Measurements from ENCODE around the gene ZNF385C. TPM values are rescaled to one million over a fixed set of nuclear protein-coding genes. Genes with fewer than 3 reads are reported as not detected.

ZNF385C gene
- polyA plus RNA-seq, 1 donor (not counting 4 experiments of a cell fraction or from before 2014, with no cell fraction given), result 0.09 TPM

DNA sequence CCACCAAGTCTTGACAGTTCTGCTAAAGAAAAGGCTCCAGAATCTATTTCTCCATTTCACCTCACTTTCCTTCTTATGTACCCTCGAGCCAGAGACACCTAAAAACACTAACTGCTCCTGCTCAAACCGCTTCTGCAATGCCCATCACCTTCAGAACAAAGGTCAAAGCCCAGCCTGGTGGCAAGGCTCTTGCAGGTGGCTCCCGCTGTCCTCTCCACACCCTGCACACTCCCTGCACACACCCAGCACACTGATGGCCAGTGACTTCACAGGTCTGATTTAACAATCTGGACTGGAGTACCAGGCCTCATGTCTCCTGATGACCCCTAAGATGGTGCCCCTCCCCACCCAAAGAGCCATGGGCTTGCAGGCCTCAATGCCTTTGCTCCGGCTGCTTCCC is 38.0 kb downstream of the ZNF385C start:
- dilution Hi-C loops (cut with MboI; ENCODE audit: extremely low pct_ligation_motif_present, low sequenced_read_pairs), result no loop called here
- TF ChIP-seq CTCF (optimal IDR thresholded peaks at IDR 0.05 in 1 of 3, IDR thresholded peaks at IDR 0.05 in 1 of 3, conservative IDR thresholded peaks at IDR 0.05 in 1 of 3; ENCODE audit: extremely low read depth in 1 of 3, insufficient read depth in 2 of 3, low read length in 3 of 3), result no peak
- TF ChIP-seq EZH2 (IDR thresholded peaks at IDR 0.05; ENCODE audit: low read length), result no peak
- Histone ChIP-seq H3K4me3 (ENCODE audit: control insufficient read depth in 2 of 3, extremely low read depth in 1 of 3, insufficient read depth in 2 of 3, low read depth in 1 of 3, low read length in 3 of 3) (no peak overlapping the region), H3K27ac (ENCODE audit: control insufficient read depth, insufficient read depth, low read length) (no peak overlapping the region), H3K4me2 (ENCODE audit: control insufficient read depth, extremely low read depth, insufficient read depth, low read depth, low read length) (no peak overlapping the region), H3K27me3 (ENCODE audit: control insufficient read depth, extremely low read depth, insufficient read depth, low read length) (peaks cover under 1% of the 10 kb centered on the region), H3K79me2 (ENCODE audit: control insufficient read depth, insufficient read depth, low read length) (no peaks in the 10 kb centered on the region), H3K9ac (ENCODE audit: control insufficient read depth, extremely low read depth, insufficient read depth, low read length) (no peak overlapping the region), H2AFZ (ENCODE audit: control insufficient read depth, low read length) (no peak overlapping the region), H3K36me3 (ENCODE audit: control insufficient read depth in 2 of 2, extremely low read depth in 1 of 2, insufficient read depth in 2 of 2, low read length in 2 of 2) (no peaks in the 10 kb centered on the region), H4K20me1 (ENCODE audit: control insufficient read depth, extremely low read depth, insufficient read depth, low read length) (no peaks in the 10 kb centered on the region), H3K9me1 (ENCODE audit: control insufficient read depth, extremely low read depth, insufficient read depth, low read length) (no peaks in the 10 kb centered on the region), H3K4me1 (ENCODE audit: control insufficient read depth, extremely low read depth, insufficient read depth, low read length) (no peaks in the 10 kb centered on the region), H3K9me3 (ENCODE audit: control insufficient read depth, low read depth, low read length) (no peaks in the 10 kb centered on the region)
- DNase-seq (ENCODE audit: low read depth, low spot score), result no peak
- no peak for FAIRE-seq

GRCh38 chr17:42059815-42060214 is 38.5 kb downstream of the ZNF385C start:
- no peaks in the 10 kb centered on the region for H3K4me1 ChIP-seq (ENCODE audit: control insufficient read depth, extremely low read depth, insufficient read depth, low read length)
- H3K27ac ChIP-seq (ENCODE audit: control insufficient read depth, insufficient read depth, low read length), result no peak overlapping the region
- H3K79me2 ChIP-seq (ENCODE audit: control insufficient read depth, insufficient read depth, low read length), result no peaks in the 10 kb centered on the region
- H3K4me2 ChIP-seq (ENCODE audit: control insufficient read depth, extremely low read depth, insufficient read depth, low read depth, low read length), result no peak overlapping the region
- DNase-seq (ENCODE audit: low read depth, low spot score), result no peak
- no peak overlapping the region for H3K4me3 ChIP-seq (ENCODE audit: control insufficient read depth in 2 of 3, extremely low read depth in 1 of 3, insufficient read depth in 2 of 3, low read depth in 1 of 3, low read length in 3 of 3)
- no peaks in the 10 kb centered on the region for H4K20me1 ChIP-seq (ENCODE audit: control insufficient read depth, extremely low read depth, insufficient read depth, low read length)
- no peaks in the 10 kb centered on the region for H3K9me1 ChIP-seq (ENCODE audit: control insufficient read depth, extremely low read depth, insufficient read depth, low read length)
- H3K36me3 ChIP-seq (ENCODE audit: control insufficient read depth in 2 of 2, extremely low read depth in 1 of 2, insufficient read depth in 2 of 2, low read length in 2 of 2), result no peaks in the 10 kb centered on the region
- H3K9ac ChIP-seq (ENCODE audit: control insufficient read depth, extremely low read depth, insufficient read depth, low read length), result no peak overlapping the region
- dilution Hi-C loops (cut with MboI; ENCODE audit: extremely low pct_ligation_motif_present, low sequenced_read_pairs), result no loop called here
- peaks cover 5% of the 10 kb centered on the region for H3K27me3 ChIP-seq (ENCODE audit: control insufficient read depth, extremely low read depth, insufficient read depth, low read length)
- TF ChIP-seq CTCF (optimal IDR thresholded peaks at IDR 0.05 in 1 of 3, IDR thresholded peaks at IDR 0.05 in 1 of 3, conservative IDR thresholded peaks at IDR 0.05 in 1 of 3; ENCODE audit: extremely low read depth in 1 of 3, insufficient read depth in 2 of 3, low read length in 3 of 3) (no peak), EZH2 (IDR thresholded peaks at IDR 0.05; ENCODE audit: low read length) (no peak)
- FAIRE-seq, result no peak
- no peak overlapping the region for H2AFZ ChIP-seq (ENCODE audit: control insufficient read depth, low read length)
- no peaks in the 10 kb centered on the region for H3K9me3 ChIP-seq (ENCODE audit: control insufficient read depth, low read depth, low read length)
